ENCODE results near the gene METTL24.

The METTL24 gene

DNA sequence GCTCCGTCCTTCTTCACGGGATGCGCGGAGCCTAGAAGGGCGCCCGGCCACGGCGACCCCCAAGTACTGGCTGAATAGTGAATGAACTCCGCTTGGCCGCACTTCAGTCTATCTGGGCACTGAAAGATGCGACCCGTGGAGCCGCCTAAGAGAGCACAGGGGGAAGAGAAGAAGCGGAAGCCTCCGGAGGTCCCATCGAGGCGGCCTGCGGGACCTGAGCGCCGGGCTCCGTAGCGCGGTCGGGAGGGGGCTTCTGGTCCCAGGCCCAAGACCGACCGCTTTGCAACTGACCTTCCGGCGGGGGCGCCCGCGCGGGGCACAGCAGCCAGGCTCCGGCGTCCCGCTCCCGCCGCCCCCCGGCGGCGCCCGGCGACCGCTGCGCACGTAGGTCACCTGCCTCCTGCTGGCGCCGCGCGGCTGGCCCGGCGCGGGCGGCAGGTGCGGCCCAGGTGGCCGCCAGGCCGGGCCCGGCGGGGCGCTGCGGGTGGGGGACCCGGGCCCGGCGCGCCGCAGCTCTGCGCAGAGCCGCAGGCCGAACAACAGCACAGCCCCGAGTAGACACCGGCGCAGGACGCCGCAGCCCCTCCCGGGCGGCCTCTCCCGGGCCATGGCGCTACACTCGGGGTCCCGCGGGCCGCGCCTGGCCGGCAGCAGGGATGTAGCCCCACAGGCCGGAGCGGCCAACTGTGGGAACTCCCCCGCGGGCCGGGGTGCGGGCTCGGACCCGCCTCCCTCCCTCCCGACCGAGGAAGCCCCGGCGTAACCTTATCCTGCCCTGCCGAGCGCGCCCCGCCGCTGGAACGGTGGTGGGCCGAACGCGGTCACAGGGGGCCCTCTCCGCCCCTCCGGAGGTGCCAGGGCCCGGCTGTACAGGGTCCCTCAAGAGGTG is at the start of gene METTL24:
Gene METTL24, minus strand, starts transcription at position 686 of the 889 bp plus-strand sequence. Its CDS starts 77 bp downstream, at position 609.
- H3K4me1 ChIP-seq (ENCODE audit: control insufficient read depth, insufficient read depth, low read length) = peaks cover 28% of the 10 kb centered on the region
- peak within 1 kb of the TSS; percentile 67 for H3K4me3 ChIP-seq (ENCODE audit: low read depth, low read length)
- H3K9ac ChIP-seq (ENCODE audit: low read length) = no peak within 1 kb of the TSS
- H3K27ac ChIP-seq (ENCODE audit: low read depth, low read length) = no peak within 1 kb of the TSS
- H3K27me3 ChIP-seq (ENCODE audit: control insufficient read depth, insufficient read depth, low read length) = peaks cover 31% of the 10 kb centered on the region
- no peaks in the 10 kb centered on the region for H3K9me3 ChIP-seq (ENCODE audit: control insufficient read depth, insufficient read depth, low read depth, low read length)
- no peaks in the 10 kb centered on the region for H3K36me3 ChIP-seq (ENCODE audit: control insufficient read depth, insufficient read depth, low read length)

GRCh38 chr6:110404607-110405006 is 46.5 kb upstream of the METTL24 start:
- Histone ChIP-seq H3K27me3 (ENCODE audit: control insufficient read depth, insufficient read depth, low read length) (no peaks in the 10 kb centered on the region), H3K4me1 (ENCODE audit: control insufficient read depth, insufficient read depth, low read length) (no peaks in the 10 kb centered on the region), H3K27ac (ENCODE audit: low read depth, low read length) (no peak overlapping the region), H3K9me3 (ENCODE audit: control insufficient read depth, insufficient read depth, low read depth, low read length) (no peaks in the 10 kb centered on the region), H3K4me3 (ENCODE audit: low read depth, low read length) (no peak overlapping the region), H3K36me3 (ENCODE audit: control insufficient read depth, insufficient read depth, low read length) (no peaks in the 10 kb centered on the region), H3K9ac (ENCODE audit: low read length) (no peak overlapping the region)

GRCh38 chr6:110401585-110402176 is 43.5 kb upstream of the METTL24 start:
- no peaks in the 10 kb centered on the region for H3K27me3 ChIP-seq (ENCODE audit: control insufficient read depth, insufficient read depth, low read length)
- no peak overlapping the region for H3K9ac ChIP-seq (ENCODE audit: low read length)
- H3K4me3 ChIP-seq (ENCODE audit: low read depth, low read length) = no peak overlapping the region
- H3K9me3 ChIP-seq (ENCODE audit: control insufficient read depth, insufficient read depth, low read depth, low read length) = no peaks in the 10 kb centered on the region; the same call in 1 of the 2 replicates
- H3K4me1 ChIP-seq (ENCODE audit: control insufficient read depth, insufficient read depth, low read length) = no peaks in the 10 kb centered on the region
- no peak overlapping the region for H3K27ac ChIP-seq (ENCODE audit: low read depth, low read length)
- no peaks in the 10 kb centered on the region for H3K36me3 ChIP-seq (ENCODE audit: control insufficient read depth, insufficient read depth, low read length)

GRCh38 chr6:110400208-110400607 is 42.1 kb upstream of the METTL24 start:
- no peak overlapping the region for H3K9ac ChIP-seq (ENCODE audit: low read length)
- no peaks in the 10 kb centered on the region for H3K4me1 ChIP-seq (ENCODE audit: control insufficient read depth, insufficient read depth, low read length)
- no peak overlapping the region for H3K27ac ChIP-seq (ENCODE audit: low read depth, low read length)

GRCh38 chr6:110399219-110400071 is 41.3 kb upstream of the METTL24 start:
- Histone ChIP-seq H3K4me3 (ENCODE audit: low read depth, low read length) (no peak overlapping the region), H3K9ac (ENCODE audit: low read length) (no peak overlapping the region), H3K27me3 (ENCODE audit: control insufficient read depth, insufficient read depth, low read length) (no peaks in the 10 kb centered on the region), H3K27ac (ENCODE audit: low read depth, low read length) (no peak overlapping the region), H3K36me3 (ENCODE audit: control insufficient read depth, insufficient read depth, low read length) (no peaks in the 10 kb centered on the region), H3K4me1 (ENCODE audit: control insufficient read depth, insufficient read depth, low read length) (no peaks in the 10 kb centered on the region), H3K9me3 (ENCODE audit: control insufficient read depth, insufficient read depth, low read depth, low read length) (no peaks in the 10 kb centered on the region; the same call in 1 of the 2 replicates)

More at GRCh38 chr6:110400208-110400607, 42.1 kb upstream of the METTL24 start:
- H3K4me3 ChIP-seq (ENCODE audit: low read depth, low read length) = no peak overlapping the region
- H3K36me3 ChIP-seq (ENCODE audit: control insufficient read depth, insufficient read depth, low read length) = no peaks in the 10 kb centered on the region
- H3K9me3 ChIP-seq (ENCODE audit: control insufficient read depth, insufficient read depth, low read depth, low read length) = no peaks in the 10 kb centered on the region; the same call in 1 of the 2 replicates
- H3K27me3 ChIP-seq (ENCODE audit: control insufficient read depth, insufficient read depth, low read length) = no peaks in the 10 kb centered on the region

- Histone ChIP-seq H3K4me1 (ENCODE audit: control insufficient read depth, insufficient read depth, low read length) (no peaks in the 10 kb centered on the region), H3K36me3 (ENCODE audit: control insufficient read depth, insufficient read depth, low read length) (no peaks in the 10 kb centered on the region), H3K9ac (ENCODE audit: low read length) (no peak overlapping the region), H3K4me3 (ENCODE audit: low read depth, low read length) (no peak overlapping the region), H3K9me3 (ENCODE audit: control insufficient read depth, insufficient read depth, low read depth, low read length) (no peaks in the 10 kb centered on the region; the same call in 1 of the 2 replicates), H3K27me3 (ENCODE audit: control insufficient read depth, insufficient read depth, low read length) (no peaks in the 10 kb centered on the region), H3K27ac (ENCODE audit: low read depth, low read length) (no peak overlapping the region)
Measured at GRCh38 chr6:110398778-110399177, 40.6 kb upstream of the METTL24 start.

- H3K4me3 ChIP-seq (ENCODE audit: low read depth, low read length) = no peak overlapping the region
- H3K36me3 ChIP-seq (ENCODE audit: control insufficient read depth, insufficient read depth, low read length) = no peaks in the 10 kb centered on the region
- no peak overlapping the region for H3K27ac ChIP-seq (ENCODE audit: low read depth, low read length)
- H3K9ac ChIP-seq (ENCODE audit: low read length) = no peak overlapping the region
- no peaks in the 10 kb centered on the region; the same call in 1 of the 2 replicates for H3K9me3 ChIP-seq (ENCODE audit: control insufficient read depth, insufficient read depth, low read depth, low read length)
- no peaks in the 10 kb centered on the region for H3K4me1 ChIP-seq (ENCODE audit: control insufficient read depth, insufficient read depth, low read length)
- no peaks in the 10 kb centered on the region for H3K27me3 ChIP-seq (ENCODE audit: control insufficient read depth, insufficient read depth, low read length)
Measured at GRCh38 chr6:110395221-110395620, 37.1 kb upstream of the METTL24 start.

DNA sequence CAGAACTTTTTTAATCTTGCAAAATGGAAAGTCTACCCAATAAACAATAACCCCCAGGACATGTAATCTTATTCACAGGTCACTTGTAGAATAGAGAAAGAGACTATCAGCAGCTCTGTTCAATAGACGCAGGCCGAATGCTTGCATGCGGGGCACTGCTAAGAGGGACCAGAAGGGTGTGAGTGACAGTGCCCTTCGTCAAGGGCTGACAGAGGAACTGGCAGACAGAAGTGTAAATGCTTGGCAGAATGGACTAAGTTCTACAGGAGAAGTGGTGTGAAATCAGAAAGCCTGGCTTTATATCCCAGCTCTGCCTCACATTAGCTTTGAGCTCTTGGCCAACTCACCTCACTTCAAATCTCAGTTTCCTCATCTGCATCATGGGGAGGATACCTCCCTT is 36.3 kb upstream of the METTL24 start:
- no peak overlapping the region for H3K4me3 ChIP-seq (ENCODE audit: low read depth, low read length)
- H3K4me1 ChIP-seq (ENCODE audit: control insufficient read depth, insufficient read depth, low read length) = no peaks in the 10 kb centered on the region
- H3K9ac ChIP-seq (ENCODE audit: low read length) = no peak overlapping the region
- H3K36me3 ChIP-seq (ENCODE audit: control insufficient read depth, insufficient read depth, low read length) = no peaks in the 10 kb centered on the region
- H3K27ac ChIP-seq (ENCODE audit: low read depth, low read length) = no peak overlapping the region
- no peaks in the 10 kb centered on the region; the same call in 1 of the 2 replicates for H3K9me3 ChIP-seq (ENCODE audit: control insufficient read depth, insufficient read depth, low read depth, low read length)
- no peaks in the 10 kb centered on the region for H3K27me3 ChIP-seq (ENCODE audit: control insufficient read depth, insufficient read depth, low read length)

- Histone ChIP-seq H3K36me3 (ENCODE audit: control insufficient read depth, insufficient read depth, low read length) (no peaks in the 10 kb centered on the region), H3K9ac (ENCODE audit: low read length) (no peak overlapping the region), H3K27me3 (ENCODE audit: control insufficient read depth, insufficient read depth, low read length) (no peaks in the 10 kb centered on the region), H3K4me3 (ENCODE audit: low read depth, low read length) (no peak overlapping the region), H3K4me1 (ENCODE audit: control insufficient read depth, insufficient read depth, low read length) (no peaks in the 10 kb centered on the region), H3K27ac (ENCODE audit: low read depth, low read length) (no peak overlapping the region), H3K9me3 (ENCODE audit: control insufficient read depth, insufficient read depth, low read depth, low read length) (no peaks in the 10 kb centered on the region; the same call in 1 of the 2 replicates)
Measured at GRCh38 chr6:110392727-110393126, 34.6 kb upstream of the METTL24 start.

DNA sequence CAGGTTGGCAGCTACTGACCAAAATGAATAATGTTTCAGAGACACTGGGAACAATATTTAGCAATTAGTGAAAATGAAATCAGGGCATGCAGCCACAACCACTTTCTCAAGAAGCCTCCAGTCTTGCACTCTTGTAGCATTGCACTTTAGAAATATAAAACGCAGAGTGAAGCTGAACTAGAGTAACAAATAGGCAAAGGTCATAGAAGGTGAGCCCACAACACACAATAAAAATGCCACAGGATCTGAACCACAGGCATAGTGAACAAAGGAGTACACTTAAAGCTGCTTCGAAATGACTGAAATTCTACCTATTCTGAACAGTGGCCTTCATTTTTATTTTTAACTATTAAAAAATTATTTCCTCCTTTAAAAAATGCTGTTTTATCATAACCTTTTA is 32.3 kb upstream of the METTL24 start:
- Histone ChIP-seq H3K4me3 (ENCODE audit: low read depth, low read length) (no peak overlapping the region), H3K27me3 (ENCODE audit: control insufficient read depth, insufficient read depth, low read length) (no peaks in the 10 kb centered on the region), H3K4me1 (ENCODE audit: control insufficient read depth, insufficient read depth, low read length) (peaks cover 9% of the 10 kb centered on the region; the same call in 1 of the 2 replicates), H3K9ac (ENCODE audit: low read length) (no peak overlapping the region), H3K27ac (ENCODE audit: low read depth, low read length) (no peak overlapping the region), H3K9me3 (ENCODE audit: control insufficient read depth, insufficient read depth, low read depth, low read length) (no peaks in the 10 kb centered on the region), H3K36me3 (ENCODE audit: control insufficient read depth, insufficient read depth, low read length) (no peaks in the 10 kb centered on the region)

Measured in HUES6 (cell line).